HG03039 (cell line): Measurements from ENCODE around the gene CERS1.

ENCODE experiments used
- ATAC-seq: cut with Tn5 transposase; IDR thresholded peaks from one replicate; pipeline ENCODE4 v1.9.1; 2021; ENCODE audit warnings: mild to moderate bottlenecking, moderate library complexity; ENCODE audit not compliant: unreplicated experiment

CERS1 gene

DNA sequence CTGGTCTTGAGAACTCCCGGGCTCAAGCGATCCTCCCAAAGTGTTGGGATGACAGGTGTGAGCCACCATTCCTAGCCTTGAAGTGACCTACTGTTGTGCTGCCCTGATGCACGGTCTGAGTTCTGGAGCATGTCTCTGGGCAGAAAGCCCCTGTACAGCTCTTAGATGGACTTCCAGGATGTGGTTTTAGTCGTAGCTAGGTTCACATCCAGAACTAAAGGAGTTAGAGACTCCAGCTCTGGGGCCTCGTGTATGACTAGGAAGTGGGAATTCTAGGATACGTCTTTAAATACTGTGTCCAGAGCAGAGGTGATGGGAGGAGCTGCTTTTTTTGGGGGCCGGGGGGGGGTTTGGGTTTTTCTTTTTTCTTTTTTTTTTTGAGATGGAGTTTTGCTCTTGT lies 52.0 kb downstream of the CERS1 start:
- ATAC-seq = no peak

DNA sequence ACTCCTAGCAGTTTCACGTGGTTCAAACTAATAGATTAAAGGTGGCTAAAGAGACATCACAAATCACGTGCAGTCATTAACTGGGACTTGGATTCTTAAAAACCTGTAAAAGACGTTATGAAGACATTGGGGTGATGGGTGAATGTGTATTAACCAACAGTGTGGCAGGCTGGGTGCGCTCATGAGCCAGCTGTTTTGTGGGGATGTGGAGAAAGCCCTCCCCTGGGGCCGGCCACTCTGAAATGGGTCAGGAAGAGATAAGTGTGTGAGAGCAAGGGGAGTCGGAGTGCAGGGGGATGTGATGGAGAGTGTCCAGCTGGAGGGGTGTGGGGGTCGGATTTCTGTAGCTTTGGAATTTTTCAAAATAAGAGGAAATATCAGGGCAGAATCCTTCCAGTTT lies 53.8 kb downstream of the CERS1 start:
- no peak for ATAC-seq

DNA sequence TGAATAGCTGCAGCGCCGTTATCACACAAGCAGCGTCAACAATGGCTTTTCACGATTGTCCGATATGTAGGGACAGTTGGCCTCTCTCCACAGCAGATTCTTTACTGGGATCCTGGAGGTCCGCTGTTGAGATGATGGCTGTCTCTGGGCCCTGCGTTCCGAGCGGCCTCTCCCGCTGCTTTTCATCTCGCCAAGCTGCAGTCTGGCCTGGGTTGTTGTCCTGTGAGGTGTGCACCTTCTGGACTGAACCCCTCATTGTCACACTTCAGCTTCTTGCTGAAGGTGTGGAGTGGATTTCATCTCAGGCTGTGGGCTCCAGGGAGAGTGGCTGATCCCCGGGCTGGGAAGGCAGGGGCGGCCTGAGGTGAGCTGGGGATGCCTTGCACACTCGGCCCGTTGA lies 54.6 kb downstream of the CERS1 start:
- no peak for ATAC-seq

GRCh38 chr19:18840288-18841267 lies 55.4 kb downstream of the CERS1 start:
- no peak for ATAC-seq

DNA sequence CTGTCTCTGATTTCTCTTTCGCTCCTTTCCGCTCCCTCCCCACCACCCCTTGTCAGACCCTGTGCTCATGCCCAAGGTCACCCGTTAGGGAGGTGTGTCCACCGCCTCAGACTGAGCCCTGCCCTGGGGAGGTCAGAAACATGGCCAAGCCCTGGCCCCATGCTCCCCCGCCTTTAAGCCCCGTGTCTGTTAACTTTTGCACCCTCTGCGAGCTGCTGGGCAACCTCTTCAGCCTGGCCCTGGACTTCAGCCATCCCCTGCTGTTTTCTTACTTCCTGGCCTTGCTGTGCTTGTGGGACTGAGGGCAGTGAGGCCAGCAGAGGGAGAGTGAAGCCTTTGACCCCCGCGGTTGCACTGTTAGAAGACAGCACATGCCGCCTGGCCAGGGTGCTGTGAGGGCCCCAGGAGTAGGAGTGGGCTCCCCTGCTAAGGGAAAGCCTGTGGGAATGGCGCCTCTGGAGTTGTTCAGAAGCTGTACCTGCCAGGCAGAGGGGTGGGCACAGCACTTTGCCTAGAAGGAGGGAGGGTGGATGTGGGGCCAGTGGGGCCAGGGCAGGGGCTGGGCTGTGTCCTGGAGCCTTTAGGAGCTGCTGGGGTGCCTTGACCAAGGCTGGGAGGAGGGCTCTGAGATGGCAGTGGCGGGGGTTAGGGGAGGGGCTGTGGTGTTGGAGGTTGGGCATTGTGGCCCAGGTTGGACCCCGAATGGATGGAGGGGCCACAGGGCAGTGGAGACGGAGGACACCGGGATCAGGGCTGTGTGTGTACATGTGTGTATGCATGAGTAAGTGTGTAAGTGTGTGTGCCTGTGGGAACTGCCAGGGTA lies 56.3 kb downstream of the CERS1 start:
- no peak for ATAC-seq

DNA sequence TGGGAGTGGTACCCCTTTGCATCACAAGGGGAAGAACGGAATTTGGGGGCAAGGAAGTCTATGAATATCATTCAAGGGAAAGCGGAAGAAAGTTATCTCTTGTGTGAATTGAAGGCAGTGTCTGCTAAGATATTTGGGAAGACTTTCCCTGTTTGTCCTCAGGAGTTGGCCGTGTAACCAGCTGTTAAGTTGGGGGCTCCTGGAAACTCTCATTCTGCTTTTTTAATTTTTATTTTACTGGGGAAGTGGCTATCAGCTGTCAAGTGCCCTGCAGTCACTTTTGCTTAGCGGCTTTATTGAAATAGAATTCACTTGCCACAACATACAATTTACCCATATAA lies 61.3 kb downstream of the CERS1 start:
- ATAC-seq = no peak

DNA sequence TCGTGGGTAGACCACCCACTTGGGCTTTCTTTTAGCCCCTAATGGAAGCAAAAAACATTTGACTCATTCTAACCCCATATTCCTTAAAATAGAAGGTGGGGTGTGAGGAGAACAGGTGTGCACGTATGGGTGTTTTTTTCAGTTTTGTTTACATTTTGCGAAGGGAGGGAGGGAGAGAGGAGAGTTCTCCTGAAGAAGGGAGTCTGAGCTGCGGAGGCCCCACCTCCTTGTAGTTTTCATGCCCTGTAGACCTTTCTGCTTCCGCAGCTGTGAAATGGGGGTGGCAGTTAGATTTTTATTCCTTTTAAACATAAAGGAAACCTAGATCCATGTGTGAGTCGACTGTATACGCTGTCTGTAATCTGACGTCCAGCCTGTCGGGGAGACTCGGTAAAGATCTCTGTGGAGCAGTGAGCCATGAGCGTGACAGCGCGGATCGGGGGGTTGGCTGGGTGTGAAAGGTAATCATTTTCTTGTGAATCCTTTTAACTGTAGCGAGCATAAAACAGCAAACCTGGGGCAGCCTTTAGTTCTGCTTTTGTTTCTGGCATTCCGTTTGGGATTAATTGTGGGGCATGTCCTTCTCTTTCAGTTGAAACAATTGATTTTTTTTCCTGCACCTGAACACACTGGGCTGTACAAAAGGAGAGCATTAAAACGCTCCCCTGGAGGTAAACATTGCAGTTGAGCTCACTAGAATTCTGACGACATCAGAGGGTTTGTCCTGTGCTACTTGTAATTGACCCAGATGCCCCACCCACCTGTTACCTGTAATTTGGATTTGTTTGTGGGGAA lies 61.9 kb downstream of the CERS1 start:
- ATAC-seq = no peak

GRCh38 chr19:18833141-18833476 lies 62.8 kb downstream of the CERS1 start:
- no peak for ATAC-seq

GRCh38 chr19:18832306-18833140 lies 63.4 kb downstream of the CERS1 start:
- ATAC-seq = peak; percentile 23

GRCh38 chr19:18831524-18832305 lies 64.2 kb downstream of the CERS1 start, which contains the start of gene UPF1:
TSS of gene UPF1 (plus strand) at chr19:18831959. CDS start at chr19:18832210, 251 bp downstream.
- peak; percentile 66 for ATAC-seq

DNA sequence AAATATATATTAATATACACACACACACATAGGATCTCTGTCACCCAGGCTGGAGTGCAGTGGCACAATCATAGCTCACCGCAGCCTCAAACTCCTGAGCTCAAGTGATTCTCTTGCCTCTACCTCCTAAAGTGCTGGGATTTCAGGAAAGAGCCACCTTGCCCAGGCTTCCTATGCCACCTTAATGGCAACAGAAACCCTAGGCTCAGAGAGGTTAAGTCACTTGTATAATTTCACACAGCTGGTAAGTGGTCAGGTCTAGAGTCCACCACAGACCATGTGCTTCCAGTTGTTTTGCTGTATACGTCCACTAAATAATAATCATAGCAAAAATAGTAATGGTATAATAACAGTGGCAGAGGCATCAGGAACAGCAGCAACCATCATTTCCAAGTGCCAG lies 65.5 kb downstream of the CERS1 start:
- no peak for ATAC-seq

- no peak for ATAC-seq
Measured at GRCh38 chr19:18828786-18829185, 67.2 kb downstream of the CERS1 start.
